IMR-90 (cell line): ENCODE data around the gene SLC17A5.

ENCODE experiments used
- CEBPB ChIP-seq: IDR thresholded peaks from 2 replicates; pipeline ENCODE4 v1.6.1; 2012; ENCODE audit warnings: low read depth, low read length, improper control_type of control experiment
- FOS ChIP-seq: fragments of 150-350 bp; IDR thresholded peaks from 2 replicates; pipeline ENCODE4 v1.6.1; 2016; ENCODE audit warnings: low read depth, low read length
- POLR2A ChIP-seq: IDR thresholded peaks from 2 replicates; pipeline ENCODE4 v1.6.1; 2012; ENCODE audit warnings: mild to moderate bottlenecking, low read depth, low read length
- RCOR1 ChIP-seq: IDR thresholded peaks from 2 replicates; pipeline ENCODE4 v1.6.1; 2012; ENCODE audit warnings: mild to moderate bottlenecking, low read length, improper control_type of control experiment; ENCODE audit not compliant: insufficient replicate concordance
- RFX5 ChIP-seq: IDR thresholded peaks from 2 replicates; pipeline ENCODE4 v1.8.0; 2012; ENCODE audit warnings: low read depth, mild to moderate bottlenecking, low read length, moderate library complexity
- SMC3 ChIP-seq: fragments of 150-350 bp; IDR thresholded peaks from 2 replicates; pipeline ENCODE4 v1.6.1; 2016; ENCODE audit warnings: low read depth, mild to moderate bottlenecking, antibody characterized with exemption, low read length, moderate library complexity
- TF ChIP-seq, protein P1 (sequence below): conservative IDR thresholded peaks from 2 replicates; pipeline ENCODE4 v1.5.1; 2012; ENCODE audit warnings: mild to moderate bottlenecking, low read depth, low read length, improper control_type of control experiment
- TF ChIP-seq, protein P2 (sequence below): fragments of 150-350 bp; IDR thresholded peaks from 2 replicates; pipeline ENCODE4 v1.6.1; 2017; ENCODE audit warnings: mild to moderate bottlenecking, antibody characterized with exemption, low read length, low read depth

DNA sequence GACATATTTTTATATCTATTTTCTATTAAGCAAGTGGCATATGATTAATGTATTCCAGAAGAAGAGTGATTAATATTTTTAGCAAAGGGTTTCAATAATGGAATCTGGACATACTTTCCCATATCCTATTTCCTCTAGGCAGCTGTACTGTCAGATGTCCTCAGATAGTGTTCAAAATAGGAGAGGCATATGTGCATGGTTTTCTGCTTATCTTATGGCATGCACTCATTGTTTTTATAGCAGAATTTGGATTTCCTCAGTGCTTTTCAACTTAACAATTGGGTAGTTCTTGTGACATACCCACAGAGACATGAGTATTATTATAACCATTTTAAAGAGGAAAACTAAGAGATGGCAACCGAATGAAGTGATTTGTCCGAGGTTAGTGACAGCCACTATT lies 12.6 kb upstream of the SLC17A5 start:
- TF ChIP-seq, protein P1, sequence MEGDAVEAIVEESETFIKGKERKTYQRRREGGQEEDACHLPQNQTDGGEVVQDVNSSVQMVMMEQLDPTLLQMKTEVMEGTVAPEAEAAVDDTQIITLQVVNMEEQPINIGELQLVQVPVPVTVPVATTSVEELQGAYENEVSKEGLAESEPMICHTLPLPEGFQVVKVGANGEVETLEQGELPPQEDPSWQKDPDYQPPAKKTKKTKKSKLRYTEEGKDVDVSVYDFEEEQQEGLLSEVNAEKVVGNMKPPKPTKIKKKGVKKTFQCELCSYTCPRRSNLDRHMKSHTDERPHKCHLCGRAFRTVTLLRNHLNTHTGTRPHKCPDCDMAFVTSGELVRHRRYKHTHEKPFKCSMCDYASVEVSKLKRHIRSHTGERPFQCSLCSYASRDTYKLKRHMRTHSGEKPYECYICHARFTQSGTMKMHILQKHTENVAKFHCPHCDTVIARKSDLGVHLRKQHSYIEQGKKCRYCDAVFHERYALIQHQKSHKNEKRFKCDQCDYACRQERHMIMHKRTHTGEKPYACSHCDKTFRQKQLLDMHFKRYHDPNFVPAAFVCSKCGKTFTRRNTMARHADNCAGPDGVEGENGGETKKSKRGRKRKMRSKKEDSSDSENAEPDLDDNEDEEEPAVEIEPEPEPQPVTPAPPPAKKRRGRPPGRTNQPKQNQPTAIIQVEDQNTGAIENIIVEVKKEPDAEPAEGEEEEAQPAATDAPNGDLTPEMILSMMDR: no peak
- no peak for TF ChIP-seq SMC3
- no peak for TF ChIP-seq CEBPB
- TF ChIP-seq POLR2A: no peak
- TF ChIP-seq, protein P2, sequence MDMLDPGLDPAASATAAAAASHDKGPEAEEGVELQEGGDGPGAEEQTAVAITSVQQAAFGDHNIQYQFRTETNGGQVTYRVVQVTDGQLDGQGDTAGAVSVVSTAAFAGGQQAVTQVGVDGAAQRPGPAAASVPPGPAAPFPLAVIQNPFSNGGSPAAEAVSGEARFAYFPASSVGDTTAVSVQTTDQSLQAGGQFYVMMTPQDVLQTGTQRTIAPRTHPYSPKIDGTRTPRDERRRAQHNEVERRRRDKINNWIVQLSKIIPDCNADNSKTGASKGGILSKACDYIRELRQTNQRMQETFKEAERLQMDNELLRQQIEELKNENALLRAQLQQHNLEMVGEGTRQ: no peak
- no peak for TF ChIP-seq RFX5
- TF ChIP-seq RCOR1: no peak
- no peak for TF ChIP-seq FOS
